IMR-90 (cell line): Measurements from ENCODE around the gene TNFRSF9. TPM values are rescaled to one million over a fixed set of nuclear protein-coding genes. Genes with fewer than 3 reads are reported as not detected.

Source experiments
- ATAC-seq: fragments of 200-7000 bp; cut with Tn5 transposase; 2 replicates; pipeline ENCODE4 v1.9.1; 2020; ENCODE audit warnings: low read depth, mild to moderate bottlenecking, moderate library complexity
- BruUV-seq: library from RNA; stranded (reverse); fragments of 400-500 nt; replicated peaks from 2 replicates; lab custom pipeline; 2021; lab: Mats Ljungman, UMichigan
- CTCF ChIA-PET: fragments of 300-600 bp; formaldehyde crosslinking; extraction: SDS; loops from one replicate; lab custom pipeline; 2021; ENCODE audit warnings: antibody characterized with exemption; lab: Yijun Ruan, JAX
- POLR2A ChIA-PET: fragments of 300-600 bp; sonication (Branson Sonifier 250); formaldehyde crosslinking; loops from one replicate; lab custom pipeline; 2022; ENCODE audit warnings: antibody characterized with exemption; ENCODE audit not compliant: unreplicated experiment; lab: Charles Lee
- DNase-seq: peaks from one replicate; pipeline ENCODE4 v3.0.0; 2013
- H2AFZ ChIP-seq: replicated peaks from 2 replicates; pipeline ENCODE3; 2013; ENCODE audit warnings: low read length, mild to moderate bottlenecking; ENCODE audit not compliant: poor library complexity
- H2AK5ac ChIP-seq: 2 replicates; pipeline ENCODE4 v1.6.1; 2013; ENCODE audit warnings: low read depth, low read length, inconsistent platforms
- H2AK9ac ChIP-seq: replicated peaks from 2 replicates; pipeline ENCODE3; 2013; ENCODE audit warnings: mild to moderate bottlenecking, low read depth, low read length, moderate library complexity; ENCODE audit not compliant: poor library complexity
- H2BK120ac ChIP-seq: 2 replicates; pipeline ENCODE4 v1.6.1; 2013; ENCODE audit warnings: low read depth, low read length, inconsistent platforms
- H2BK15ac ChIP-seq: 3 replicates; pipeline ENCODE4 v1.6.1; 2013; ENCODE audit warnings: low read depth, low read length, inconsistent platforms
- H2BK20ac ChIP-seq: 2 replicates; pipeline ENCODE4 v1.6.1; 2013; ENCODE audit warnings: low read depth, mild to moderate bottlenecking, inconsistent platforms, low read length, moderate library complexity
- H2BK5ac ChIP-seq: 2 replicates; pipeline ENCODE4 v1.6.1; 2013; ENCODE audit warnings: mild to moderate bottlenecking, low read depth, low read length, inconsistent platforms; ENCODE audit not compliant: poor library complexity, severe bottlenecking
- H3K14ac ChIP-seq: replicated peaks from 2 replicates; pipeline ENCODE4 v1.6.1; 2013; ENCODE audit warnings: low read depth, low read length, inconsistent platforms
- H3K18ac ChIP-seq: 2 replicates; pipeline ENCODE4 v1.6.1; 2013; ENCODE audit warnings: low read depth, low read length, control low read depth
- H3K23ac ChIP-seq: 2 replicates; pipeline ENCODE4 v1.6.1; 2013; ENCODE audit warnings: low read depth, low read length, inconsistent platforms
- H3K27ac ChIP-seq: 2 replicates; pipeline ENCODE4 v1.5.1; 2013; ENCODE audit warnings: mild to moderate bottlenecking, control low read depth, low read length; ENCODE audit not compliant: insufficient read depth
- H3K27me3 ChIP-seq: 2 replicates; pipeline ENCODE4 v1.6.1; 2013; ENCODE audit warnings: low read length; ENCODE audit not compliant: control insufficient read depth, insufficient read depth
- H3K36me3 ChIP-seq: 2 replicates; pipeline ENCODE4 v1.6.1; 2013; ENCODE audit warnings: low read length, mixed read lengths; ENCODE audit not compliant: control insufficient read depth, insufficient read depth
- H3K4ac ChIP-seq: 2 replicates; pipeline ENCODE4 v1.6.1; 2013; ENCODE audit warnings: low read depth, low read length, inconsistent platforms
- H3K4me1 ChIP-seq: 2 replicates; pipeline ENCODE4 v1.6.1; 2013; ENCODE audit warnings: low read length, mixed read lengths; ENCODE audit not compliant: control insufficient read depth, insufficient read depth
- H3K4me2 ChIP-seq: 2 replicates; pipeline ENCODE4 v1.6.1; 2013; ENCODE audit warnings: low read depth, mild to moderate bottlenecking, control low read depth, low read length, moderate library complexity
- H3K4me3 ChIP-seq: 2 replicates; pipeline ENCODE4 v1.5.1; 2013; ENCODE audit warnings: low read depth, mild to moderate bottlenecking, control low read depth, low read length, moderate library complexity; ENCODE audit not compliant: insufficient read depth
- H3K56ac ChIP-seq: 2 replicates; pipeline ENCODE4 v1.6.1; 2013; ENCODE audit warnings: low read length, inconsistent platforms; ENCODE audit not compliant: insufficient read depth; ENCODE audit errors: extremely low read depth
- H3K79me1 ChIP-seq, 2 experiments: 2 replicates each; pipeline ENCODE4 v1.6.1; 2013; ENCODE audit warnings: low read length in 2 of 2, inconsistent platforms in 1 of 2, low read depth in 1 of 2
- H3K9ac ChIP-seq: 2 replicates; pipeline ENCODE4 v1.6.1; 2013; ENCODE audit warnings: low read depth, low read length, control low read depth
- H3K9me1 ChIP-seq: 2 replicates; pipeline ENCODE4 v1.6.1; 2013; ENCODE audit warnings: low read length, inconsistent platforms; ENCODE audit not compliant: insufficient read depth
- H3K9me3 ChIP-seq: 2 replicates; pipeline ENCODE4 v1.6.1; 2013; ENCODE audit warnings: low read length; ENCODE audit not compliant: control insufficient read depth, insufficient read depth
- H4K20me1 ChIP-seq: 2 replicates; pipeline ENCODE4 v1.6.1; 2013; ENCODE audit warnings: low read length, inconsistent platforms; ENCODE audit not compliant: insufficient read depth
- H4K5ac ChIP-seq: 2 replicates; pipeline ENCODE4 v1.6.1; 2013; ENCODE audit warnings: mild to moderate bottlenecking, low read depth, low read length, control low read depth
- H4K8ac ChIP-seq, 2 experiments: 2 replicates each; pipeline ENCODE4 v1.6.1; 2013; ENCODE audit warnings: low read depth in 2 of 2, low read length in 2 of 2, control low read depth in 1 of 2, inconsistent platforms in 1 of 2
- H4K91ac ChIP-seq: 2 replicates; pipeline ENCODE4 v1.6.1; 2013; ENCODE audit warnings: low read depth, low read length, inconsistent platforms; ENCODE audit not compliant: insufficient read depth
- MXI1 ChIP-seq: IDR thresholded peaks from 2 replicates; pipeline ENCODE4 v1.6.1; 2012; ENCODE audit warnings: low read depth, mild to moderate bottlenecking, low read length, moderate library complexity, borderline replicate concordance
- RCOR1 ChIP-seq: IDR thresholded peaks from 2 replicates; pipeline ENCODE4 v1.6.1; 2012; ENCODE audit warnings: mild to moderate bottlenecking, low read length, improper control_type of control experiment; ENCODE audit not compliant: insufficient replicate concordance
- WGBS, 2 experiments: methylation state at CpG; one replicate each; pipeline versions ENCODE4 v1.1.5 to v1.1.7; 2013; ENCODE audit warnings: missing lambda C conversion rate in 2 of 2; ENCODE audit not compliant: insufficient read length in 1 of 2; ENCODE audit errors: extremely low coverage in 2 of 2; 5-methylcytosine and 5-hydroxymethylcytosine counted together
- dilution Hi-C: fragments of 300-500 bp; cut with HindIII; formaldehyde crosslinking; loops from one replicate; pipeline ENCODE4 v1.14.3; 2018; ENCODE audit warnings: low sequenced_read_pairs; ENCODE audit not compliant: unreplicated experiment
- in situ Hi-C: fragments of 300-500 bp; cut with MboI; formaldehyde crosslinking; loops from 3 replicates; pipeline ENCODE4 v1.14.3; 2019; ENCODE audit warnings: low sequenced_read_pairs, inconsistent platforms, mixed read lengths
- intact Hi-C: fragments of 100-400 bp; cut with micrococcal nuclease; formaldehyde crosslinking; loops from 2 replicates; pipeline ENCODE4 v1.10.0; 2022
- polyA plus RNA-seq, 3 experiments: library from polyadenylated mRNA; depleted of rRNA; stranded (reverse); fragments of >200 nt; gene quantifications; 2 replicates each; pipeline ENCODE4 v1.2.3, GENCODE V29; 2012; ENCODE audit warnings: low replicate concordance in 1 of 3
- total RNA-seq: library from RNA; depleted of rRNA; stranded (reverse); fragments of >200 nt; gene quantifications from 2 replicates; pipeline ENCODE4 v1.2.3, GENCODE V29; 2012
- TF ChIP-seq, protein P1 (sequence below): conservative IDR thresholded peaks from 2 replicates; pipeline ENCODE4 v1.5.1; 2012; ENCODE audit warnings: mild to moderate bottlenecking, low read depth, low read length, improper control_type of control experiment
- TF ChIP-seq, protein P2 (sequence below): fragments of 150-350 bp; IDR thresholded peaks from 2 replicates; pipeline ENCODE4 v1.6.1; 2016; ENCODE audit warnings: low read depth, mild to moderate bottlenecking, low read length, moderate library complexity, borderline replicate concordance

TNFRSF9 gene
- total and polyA plus RNA-seq, 2 of the 4 experiments (the other 2 are of a cell fraction) = 0.43 to 0.72 TPM

DNA sequence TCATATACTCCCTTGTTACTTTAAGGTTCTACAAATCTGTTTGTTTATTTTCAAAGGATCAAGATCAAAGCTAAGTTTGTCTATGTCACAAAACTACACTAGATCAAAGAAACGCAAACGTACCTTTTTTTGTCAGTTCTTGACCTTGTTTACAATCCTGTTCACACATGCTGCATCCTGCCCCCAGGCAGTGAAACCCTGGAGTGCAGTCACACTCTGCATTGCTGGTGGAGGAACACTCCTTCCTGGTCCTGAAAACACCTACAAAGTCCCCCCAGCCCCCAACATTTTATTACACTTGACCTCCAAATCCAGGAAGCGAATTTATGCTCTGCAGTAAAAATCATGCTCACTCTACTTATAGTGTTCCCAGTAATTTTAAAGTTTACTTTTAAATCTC is 2.6 kb downstream of the TNFRSF9 start:
- no TSS peak for BruUV-seq
- H3K27me3 ChIP-seq = peaks cover 30% of the 10 kb centered on the region
- DNase-seq (no peak), ATAC-seq (no peak)
- H3K23ac ChIP-seq = no peak overlapping the region
- peaks cover 8% of the 10 kb centered on the region for H3K9me1 ChIP-seq
- H2BK20ac ChIP-seq = no peak overlapping the region
- no peak overlapping the region for H3K9ac ChIP-seq
- H3K18ac ChIP-seq = no peak overlapping the region
- H4K91ac ChIP-seq = no peak overlapping the region
- no peaks in the 10 kb centered on the region for H3K9me3 ChIP-seq
- no peak overlapping the region for H2BK120ac ChIP-seq
- H3K4me1 ChIP-seq = peaks cover 8% of the 10 kb centered on the region
- WGBS, 2 experiments = no CpG with 5 or more reads among the region's 3 CpGs
- H2AFZ ChIP-seq = no peak overlapping the region
- H3K79me1 ChIP-seq = no peaks in the 10 kb centered on the region
- no peak overlapping the region for H2BK15ac ChIP-seq
- H3K4me3 ChIP-seq = no peak overlapping the region
- no peak overlapping the region for H2AK9ac ChIP-seq
- H3K4me2 ChIP-seq = no peak overlapping the region
- no peak overlapping the region for H4K8ac ChIP-seq
- ChIA-PET CTCF (no interaction called here), POLR2A (no interaction called here)
- intact Hi-C loops (no loop called here), dilution Hi-C loops (no loop called here), in situ Hi-C loops (no loop called here)
- no peak overlapping the region for H2AK5ac ChIP-seq
- no peak overlapping the region for H3K14ac ChIP-seq
- no peak overlapping the region for H3K4ac ChIP-seq
- H3K27ac ChIP-seq = no peak overlapping the region
- no peak overlapping the region for H3K56ac ChIP-seq
- no peak overlapping the region for H2BK5ac ChIP-seq
- TF ChIP-seq, protein P1, sequence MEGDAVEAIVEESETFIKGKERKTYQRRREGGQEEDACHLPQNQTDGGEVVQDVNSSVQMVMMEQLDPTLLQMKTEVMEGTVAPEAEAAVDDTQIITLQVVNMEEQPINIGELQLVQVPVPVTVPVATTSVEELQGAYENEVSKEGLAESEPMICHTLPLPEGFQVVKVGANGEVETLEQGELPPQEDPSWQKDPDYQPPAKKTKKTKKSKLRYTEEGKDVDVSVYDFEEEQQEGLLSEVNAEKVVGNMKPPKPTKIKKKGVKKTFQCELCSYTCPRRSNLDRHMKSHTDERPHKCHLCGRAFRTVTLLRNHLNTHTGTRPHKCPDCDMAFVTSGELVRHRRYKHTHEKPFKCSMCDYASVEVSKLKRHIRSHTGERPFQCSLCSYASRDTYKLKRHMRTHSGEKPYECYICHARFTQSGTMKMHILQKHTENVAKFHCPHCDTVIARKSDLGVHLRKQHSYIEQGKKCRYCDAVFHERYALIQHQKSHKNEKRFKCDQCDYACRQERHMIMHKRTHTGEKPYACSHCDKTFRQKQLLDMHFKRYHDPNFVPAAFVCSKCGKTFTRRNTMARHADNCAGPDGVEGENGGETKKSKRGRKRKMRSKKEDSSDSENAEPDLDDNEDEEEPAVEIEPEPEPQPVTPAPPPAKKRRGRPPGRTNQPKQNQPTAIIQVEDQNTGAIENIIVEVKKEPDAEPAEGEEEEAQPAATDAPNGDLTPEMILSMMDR = no peak
- TF ChIP-seq RCOR1 = no peak
- TF ChIP-seq, protein P2, sequence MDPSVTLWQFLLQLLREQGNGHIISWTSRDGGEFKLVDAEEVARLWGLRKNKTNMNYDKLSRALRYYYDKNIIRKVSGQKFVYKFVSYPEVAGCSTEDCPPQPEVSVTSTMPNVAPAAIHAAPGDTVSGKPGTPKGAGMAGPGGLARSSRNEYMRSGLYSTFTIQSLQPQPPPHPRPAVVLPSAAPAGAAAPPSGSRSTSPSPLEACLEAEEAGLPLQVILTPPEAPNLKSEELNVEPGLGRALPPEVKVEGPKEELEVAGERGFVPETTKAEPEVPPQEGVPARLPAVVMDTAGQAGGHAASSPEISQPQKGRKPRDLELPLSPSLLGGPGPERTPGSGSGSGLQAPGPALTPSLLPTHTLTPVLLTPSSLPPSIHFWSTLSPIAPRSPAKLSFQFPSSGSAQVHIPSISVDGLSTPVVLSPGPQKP = no peak
- no peak for TF ChIP-seq MXI1
- H4K20me1 ChIP-seq = no peaks in the 10 kb centered on the region
- H4K5ac ChIP-seq = no peak overlapping the region
- H3K36me3 ChIP-seq = no peaks in the 10 kb centered on the region
